NCI-H2227 treated with DMSO at 0.1 percent for 48 hours (cell line): ENCODE data around the gene WAPL.

Experiments
- DNase-seq: peaks from one replicate; lab custom pipeline; 2025; lab: John Stamatoyannopoulos, UW

Gene WAPL

DNA sequence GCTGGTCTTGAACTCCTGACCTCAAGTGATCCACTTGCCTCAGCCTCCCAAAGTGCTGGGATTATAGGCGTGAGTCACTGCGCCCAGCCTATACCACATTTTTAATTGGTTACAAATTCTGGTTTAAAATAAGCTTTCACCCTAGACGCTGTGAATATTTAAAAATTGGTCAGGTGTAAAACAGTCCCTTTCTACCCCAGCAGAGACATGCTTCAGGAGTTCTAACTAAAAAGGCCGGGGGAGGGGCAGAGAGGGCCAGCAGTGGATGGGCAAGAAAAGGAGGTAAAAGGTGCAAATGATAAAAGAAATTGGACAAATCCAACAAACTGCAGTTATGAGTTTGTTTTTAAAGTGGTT is 70.0 kb downstream of the WAPL start:
- DNase-seq: no peak

DNA sequence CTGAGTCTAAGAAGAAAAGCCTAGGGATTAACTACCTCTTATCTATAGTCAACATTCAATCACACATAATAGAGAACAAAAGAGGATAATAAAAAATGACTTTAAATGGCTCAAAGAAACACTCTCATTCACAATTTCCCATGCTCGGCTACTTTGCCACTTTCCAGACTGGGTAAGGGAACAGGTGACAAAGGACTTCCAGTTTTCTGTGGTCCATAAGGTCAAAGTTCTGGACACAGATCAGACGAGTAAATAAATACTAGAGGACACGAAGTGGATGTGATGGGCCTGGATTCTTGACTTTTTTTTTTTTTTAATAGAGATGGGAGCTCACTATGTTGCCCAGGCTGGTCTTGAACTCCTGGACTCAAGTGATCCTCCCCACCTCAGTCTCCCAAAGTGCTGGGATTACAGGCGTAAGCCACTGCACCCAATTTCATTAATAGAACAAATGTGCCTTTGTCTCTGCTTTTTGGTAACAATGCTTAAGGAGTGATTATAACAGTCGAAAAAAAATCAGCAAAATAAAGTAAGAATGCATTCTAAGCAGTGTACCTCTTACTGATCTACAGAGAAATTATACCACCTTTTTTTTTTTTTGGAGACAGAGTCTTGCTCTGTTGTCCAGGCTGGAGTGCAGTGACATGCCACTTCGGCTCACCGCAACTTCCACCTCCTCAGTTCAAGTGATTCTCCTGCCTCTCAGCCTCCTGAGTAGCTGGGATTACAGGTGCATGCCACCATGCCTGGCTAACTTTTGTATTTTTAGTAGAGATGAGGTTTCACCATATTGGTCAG is 70.6 kb downstream of the WAPL start:
- no peak for DNase-seq

DNA sequence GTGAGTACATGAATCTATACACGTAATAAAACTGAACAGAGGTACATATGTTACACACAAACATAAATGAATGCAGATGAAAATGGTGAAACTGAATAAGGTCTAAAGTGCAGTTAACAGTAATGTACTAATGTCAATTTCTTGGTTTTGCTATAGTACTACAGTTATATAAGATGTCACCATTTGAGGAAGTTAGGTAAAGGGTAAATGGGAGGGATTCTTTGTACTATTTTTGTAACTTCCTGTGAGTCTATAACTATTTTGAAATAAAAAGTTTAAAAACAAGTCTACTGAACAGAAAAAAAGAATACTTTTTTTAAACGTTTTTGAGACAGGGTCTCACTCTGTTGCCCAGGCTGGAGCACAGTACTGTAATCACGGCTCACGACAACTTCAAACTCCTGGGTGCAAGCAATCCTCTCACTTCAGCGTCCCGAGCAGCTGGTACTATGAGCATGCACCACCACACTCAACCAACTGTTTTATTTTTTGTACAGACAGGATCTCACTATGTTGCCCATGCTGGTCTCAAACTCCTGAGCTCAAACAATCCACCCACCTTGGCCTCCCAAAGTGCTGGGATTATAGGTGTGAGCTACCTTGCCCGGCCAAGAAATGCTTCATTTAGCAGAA is 71.5 kb downstream of the WAPL start:
- DNase-seq: no peak

DNA sequence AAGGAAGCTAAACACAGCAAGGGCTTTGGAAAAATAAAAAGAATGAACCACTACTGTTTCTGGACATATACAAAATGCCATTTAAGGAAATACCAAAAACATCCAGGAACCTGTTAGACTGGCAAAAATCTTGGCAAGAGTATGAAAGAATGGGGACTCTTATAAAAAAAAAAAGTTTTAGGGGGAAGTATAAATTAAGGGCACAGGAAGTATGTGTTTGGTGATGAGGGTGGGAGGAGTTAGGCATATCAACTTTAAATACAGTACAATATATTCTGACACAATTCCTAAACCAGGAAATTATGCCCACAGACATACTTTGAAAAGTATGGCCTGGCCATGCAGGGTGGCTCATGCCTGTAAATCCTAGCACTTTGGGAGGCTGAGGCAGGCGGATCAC is 74.2 kb downstream of the WAPL start:
- no peak for DNase-seq

DNA sequence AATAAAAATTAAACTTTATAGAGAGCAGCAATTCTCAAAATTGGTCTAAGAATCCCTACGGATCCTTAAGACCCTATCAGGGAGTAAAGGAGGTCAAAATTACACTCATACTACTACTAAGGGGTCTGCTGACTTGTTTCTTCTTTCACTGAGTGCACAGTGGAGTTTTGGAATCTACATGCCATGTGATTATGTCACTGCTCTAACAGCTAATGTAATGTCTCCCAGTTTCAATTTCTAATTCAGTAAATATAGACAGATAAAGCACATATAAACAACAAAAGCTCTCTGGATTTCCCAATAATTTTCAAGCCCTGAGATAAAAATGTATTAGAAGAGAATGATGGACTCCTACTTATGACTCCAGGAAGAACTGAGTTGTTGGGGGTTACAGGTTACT is 74.6 kb downstream of the WAPL start:
- DNase-seq: no peak

DNA sequence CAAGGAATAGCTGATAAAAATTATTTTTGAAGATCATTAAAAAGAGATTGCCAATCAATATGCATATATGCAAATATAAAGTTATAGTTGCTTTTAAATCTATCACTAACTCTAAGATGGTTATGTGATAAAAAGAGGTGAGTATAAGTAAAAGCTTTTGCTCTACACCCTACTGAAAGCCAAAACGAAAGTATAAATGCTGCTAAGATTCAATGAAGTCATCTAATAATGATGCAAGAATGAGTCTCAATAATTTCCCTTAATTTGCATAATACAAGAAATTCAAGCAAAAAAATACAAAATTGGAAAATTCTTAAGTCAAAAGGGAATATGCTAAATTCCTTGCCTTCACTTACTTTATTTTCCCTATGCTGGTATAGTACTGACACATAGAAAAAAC is 75.2 kb downstream of the WAPL start:
- no peak for DNase-seq

DNA sequence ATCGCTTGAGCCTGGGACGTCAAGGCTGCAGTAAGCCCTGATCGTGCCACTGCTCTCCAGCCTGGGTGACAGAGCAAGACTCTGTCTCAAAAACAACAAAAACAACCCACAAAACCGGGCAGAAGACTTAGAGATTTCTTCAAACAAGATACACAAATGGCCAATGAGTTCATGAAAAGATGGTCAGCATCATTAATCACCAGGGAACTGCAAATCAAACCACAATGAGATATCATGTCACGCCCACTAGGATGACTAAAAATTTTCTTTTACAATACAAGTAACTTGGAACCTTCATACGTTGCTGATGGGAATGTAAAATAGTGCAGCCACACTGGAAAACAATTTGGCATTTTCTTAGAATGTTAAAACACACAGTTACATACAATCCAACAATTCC is 77.7 kb downstream of the WAPL start:
- DNase-seq: no peak

DNA sequence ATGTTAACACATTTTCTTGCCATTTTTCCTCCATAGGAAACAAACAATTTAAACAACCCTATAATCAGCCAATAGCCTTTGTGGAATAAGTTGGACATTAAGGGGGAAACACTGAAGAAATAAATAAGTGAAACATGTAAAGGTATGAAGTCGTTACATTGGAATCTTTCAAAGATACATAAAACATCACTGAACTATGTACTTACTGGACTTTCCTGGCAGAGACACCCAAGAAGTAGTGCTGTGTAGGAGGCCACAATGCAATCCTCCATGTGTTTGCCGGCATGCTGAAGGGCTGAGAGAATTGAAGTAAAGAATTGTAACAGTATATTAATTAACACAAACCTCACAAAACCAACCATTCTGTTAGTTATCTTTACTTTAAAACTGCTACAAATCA is 78.5 kb downstream of the WAPL start:
- no peak for DNase-seq

DNA sequence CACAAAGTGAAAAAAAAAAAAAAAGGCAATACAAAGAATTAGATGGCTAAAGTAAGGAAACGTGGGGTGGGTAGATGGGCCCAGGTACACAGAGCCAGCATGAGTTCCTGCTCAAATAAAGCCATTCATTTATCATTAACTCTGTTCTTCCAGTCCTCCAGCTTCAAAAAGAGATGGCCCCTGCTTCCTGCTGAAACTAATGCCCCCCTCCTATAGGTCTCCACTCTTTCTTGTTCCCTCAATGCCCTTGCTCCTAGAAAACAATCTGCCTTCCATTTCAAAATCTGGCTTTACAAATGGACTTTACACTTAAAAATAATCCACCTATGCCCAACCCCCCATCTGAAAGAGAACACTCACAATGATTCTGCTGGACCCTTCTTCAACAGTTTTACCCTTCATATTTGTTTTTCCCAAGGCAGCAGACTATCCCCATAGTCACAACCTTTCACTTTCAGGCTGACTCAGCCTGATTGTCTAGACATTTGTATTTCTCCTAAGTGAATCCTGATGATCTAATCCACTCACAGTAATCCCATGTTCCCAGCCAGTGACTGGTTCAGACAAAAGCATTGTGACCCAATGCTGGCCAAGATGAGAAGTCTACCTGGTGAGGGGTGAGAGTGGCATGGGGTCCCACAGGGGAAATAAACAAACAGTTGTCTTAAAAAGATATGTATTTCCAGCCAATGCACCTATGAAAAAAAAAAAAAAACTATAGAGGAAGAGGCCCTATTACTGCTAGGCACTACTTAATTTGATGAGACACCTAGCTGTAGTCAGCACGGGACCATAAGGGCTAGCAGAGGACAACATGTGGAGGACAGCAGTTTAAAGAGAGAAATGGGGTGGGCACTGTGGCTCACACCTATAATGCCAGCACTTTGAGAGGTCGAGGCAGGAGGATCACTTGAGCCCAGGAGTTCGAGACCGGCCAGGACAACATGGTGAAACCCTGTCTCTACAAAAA is 80.4 kb downstream of the WAPL start:
- DNase-seq: no peak

DNA sequence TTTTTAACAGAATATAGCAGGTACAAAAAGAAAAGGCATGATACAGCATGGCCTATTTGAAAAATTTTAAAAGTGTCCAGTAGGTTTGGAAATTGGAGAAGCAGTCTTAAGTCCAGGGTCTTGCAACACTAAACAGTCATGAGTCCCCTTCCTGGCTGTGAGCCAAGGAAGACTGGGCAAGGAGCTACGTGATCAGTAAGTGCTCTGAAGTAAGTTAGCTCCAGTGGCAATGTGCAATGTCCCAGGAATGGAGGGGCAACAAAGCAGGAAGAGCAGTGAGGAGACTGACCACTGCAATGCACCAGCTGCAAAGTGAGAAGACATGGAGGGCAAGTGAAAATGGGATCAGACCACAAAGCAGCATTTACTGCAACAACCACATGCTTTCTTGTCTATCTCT is 82.0 kb downstream of the WAPL start:
- no peak for DNase-seq

DNA sequence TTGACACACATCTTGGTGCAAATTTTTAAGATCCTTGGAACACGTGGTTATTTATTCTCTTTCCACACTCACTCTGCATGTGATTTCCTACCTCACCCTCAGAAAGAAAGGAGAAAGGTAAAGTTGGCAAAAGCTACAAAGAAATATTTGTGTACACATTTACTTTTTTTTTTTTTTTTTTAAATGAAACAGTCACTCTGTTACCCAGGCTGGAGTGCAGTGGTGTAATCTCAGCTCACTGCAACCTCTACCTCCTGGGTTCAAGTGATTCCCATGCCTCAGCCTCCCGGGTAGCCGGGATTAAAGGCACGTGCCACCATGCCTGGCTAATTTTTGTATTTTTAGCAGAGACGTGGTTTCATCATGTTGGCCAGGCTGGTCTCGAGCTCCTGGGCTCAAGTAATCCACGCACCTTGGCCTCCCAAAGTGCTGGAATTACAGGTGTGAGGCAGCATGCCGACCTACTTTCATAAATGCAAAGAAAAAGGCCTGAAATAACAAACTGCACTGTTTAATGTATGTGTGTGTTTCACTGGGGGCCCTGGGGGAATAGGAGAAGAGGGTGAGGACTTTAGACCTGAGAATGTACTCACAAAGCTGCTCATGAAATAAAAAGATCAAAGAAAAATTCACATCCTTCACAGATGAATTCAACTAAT is 83.4 kb downstream of the WAPL start:
- DNase-seq: no peak

DNA sequence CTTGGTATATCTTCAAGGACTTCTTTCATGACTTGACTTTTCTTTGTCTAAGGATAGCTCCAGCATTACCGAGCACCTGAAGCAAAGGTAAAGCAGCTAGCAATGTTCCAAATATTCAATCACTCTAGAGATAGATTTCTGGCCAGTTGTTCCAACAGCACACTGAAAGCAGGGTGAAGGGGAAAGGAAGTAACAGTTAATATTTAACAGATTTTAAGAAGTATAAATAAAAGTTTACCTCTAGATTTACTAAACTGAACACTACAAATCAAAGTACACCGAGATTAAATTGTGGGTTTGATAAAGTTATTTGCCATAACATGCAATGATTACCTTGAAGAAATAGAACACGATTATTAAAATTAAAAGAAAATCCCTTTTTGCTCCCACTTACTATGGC is 84.1 kb downstream of the WAPL start:
- DNase-seq: no peak

DNA sequence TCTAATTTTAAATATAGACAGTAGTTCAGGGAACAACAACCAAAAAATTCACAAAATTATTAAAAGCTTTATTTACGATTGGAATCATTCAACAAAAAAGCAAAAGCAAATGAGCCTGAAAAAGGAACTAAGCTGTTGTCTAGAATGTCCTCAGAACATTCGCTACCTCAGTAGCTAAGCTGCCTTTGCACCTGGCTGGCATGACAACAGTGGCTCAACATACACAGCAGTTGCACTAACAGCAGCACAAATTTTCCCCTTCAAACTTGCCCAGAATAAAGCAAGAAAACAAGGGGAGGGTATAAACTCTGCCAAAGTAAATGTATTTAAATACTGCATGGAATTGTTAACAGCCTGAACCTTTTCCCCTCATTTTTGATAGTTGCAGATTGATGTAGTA is 84.6 kb downstream of the WAPL start:
- DNase-seq: no peak

DNA sequence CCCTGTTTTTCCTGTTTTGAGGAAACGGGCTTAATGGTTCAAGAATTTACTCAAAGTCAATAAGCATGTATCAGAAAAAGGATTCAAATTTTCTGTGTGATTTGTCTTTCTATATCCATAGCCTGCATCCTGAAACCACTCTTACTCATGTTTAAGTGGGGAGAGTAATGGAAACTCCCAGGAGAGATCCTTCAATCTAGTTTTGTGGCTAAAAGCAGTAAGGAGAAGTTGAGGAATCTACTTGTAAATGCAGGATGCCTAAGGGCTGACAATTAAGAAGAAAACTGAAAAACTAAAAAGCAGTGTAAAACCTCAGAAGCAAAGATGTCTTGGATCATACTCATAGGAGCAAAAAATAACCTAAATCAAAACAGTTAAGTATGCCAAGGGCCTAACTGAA is 86.9 kb downstream of the WAPL start:
- no peak for DNase-seq

DNA sequence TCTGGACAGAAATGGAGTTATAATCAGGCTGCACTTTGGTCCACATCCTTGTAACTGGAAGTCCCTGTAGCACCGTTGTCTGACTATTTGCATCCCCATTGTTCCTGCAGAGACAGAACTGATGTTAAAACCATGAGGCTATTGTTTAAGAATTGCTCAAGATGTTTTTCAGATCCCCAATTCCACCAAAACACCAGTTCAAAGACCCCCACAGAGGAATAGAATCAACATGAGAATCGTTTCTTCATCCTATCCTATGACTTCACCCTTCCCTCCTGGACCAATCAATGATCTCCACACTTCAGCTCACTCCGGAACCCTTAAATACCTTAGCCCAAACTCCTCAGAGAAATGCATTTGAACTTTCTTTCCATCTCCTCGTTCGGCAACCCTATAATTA is 97.9 kb downstream of the WAPL start:
- DNase-seq: no peak

DNA sequence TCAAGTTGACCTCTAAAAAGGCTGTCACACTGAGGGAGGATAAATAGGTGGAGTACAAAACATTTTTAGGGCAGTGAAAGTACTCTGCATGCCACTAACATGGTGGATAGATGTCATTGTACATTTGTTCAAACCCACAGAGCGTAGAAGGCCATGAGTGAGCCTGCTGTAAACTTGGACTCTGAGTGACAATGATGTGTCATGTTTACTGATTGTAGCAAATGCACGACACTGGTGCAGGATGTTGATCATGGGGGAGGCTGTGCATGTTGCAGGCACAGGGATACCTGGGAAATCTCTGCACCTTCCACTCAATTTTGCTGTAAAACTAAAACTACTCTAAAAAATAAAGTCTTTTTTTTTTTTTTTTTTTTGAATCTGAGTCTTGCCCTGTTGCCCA is 102.5 kb downstream of the WAPL start:
- DNase-seq: no peak

DNA sequence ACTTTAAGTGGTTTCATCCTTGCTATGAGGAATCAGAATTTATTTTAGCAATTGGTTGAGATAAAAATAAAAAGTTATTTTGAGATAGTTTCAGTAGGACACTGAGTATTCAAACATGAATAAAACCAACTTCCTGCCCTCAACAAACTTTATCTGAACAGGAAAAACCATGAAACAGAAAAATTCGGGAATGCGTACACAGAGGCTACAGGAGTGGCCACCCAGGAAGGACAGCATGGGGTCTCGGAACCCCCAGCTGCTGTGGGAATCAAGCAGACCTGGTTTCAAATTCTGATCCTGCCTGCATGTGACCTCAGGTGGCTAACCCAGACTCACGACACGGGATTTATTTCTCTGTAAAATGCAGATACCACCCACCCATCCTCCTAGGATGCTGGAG is 106.0 kb downstream of the WAPL start:
- no peak for DNase-seq

DNA sequence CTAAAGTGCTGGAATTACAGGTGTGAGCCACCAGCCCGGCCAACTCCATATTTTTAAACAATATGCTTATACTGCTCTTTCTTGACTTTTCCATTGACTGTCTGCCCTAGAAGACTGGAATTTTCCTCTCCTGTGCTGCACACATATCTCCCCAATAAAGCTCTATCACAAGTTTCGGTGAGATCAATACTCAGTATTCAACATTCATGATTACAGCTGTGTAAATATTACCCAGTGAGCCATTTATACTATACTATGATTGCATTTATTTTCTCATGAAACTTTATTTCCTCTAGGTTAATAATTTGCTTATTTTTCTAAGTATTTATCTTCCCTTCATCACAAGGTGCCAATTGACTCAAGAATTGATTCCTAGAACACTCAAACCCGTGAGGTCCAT is 106.5 kb downstream of the WAPL start:
- no peak for DNase-seq

DNA sequence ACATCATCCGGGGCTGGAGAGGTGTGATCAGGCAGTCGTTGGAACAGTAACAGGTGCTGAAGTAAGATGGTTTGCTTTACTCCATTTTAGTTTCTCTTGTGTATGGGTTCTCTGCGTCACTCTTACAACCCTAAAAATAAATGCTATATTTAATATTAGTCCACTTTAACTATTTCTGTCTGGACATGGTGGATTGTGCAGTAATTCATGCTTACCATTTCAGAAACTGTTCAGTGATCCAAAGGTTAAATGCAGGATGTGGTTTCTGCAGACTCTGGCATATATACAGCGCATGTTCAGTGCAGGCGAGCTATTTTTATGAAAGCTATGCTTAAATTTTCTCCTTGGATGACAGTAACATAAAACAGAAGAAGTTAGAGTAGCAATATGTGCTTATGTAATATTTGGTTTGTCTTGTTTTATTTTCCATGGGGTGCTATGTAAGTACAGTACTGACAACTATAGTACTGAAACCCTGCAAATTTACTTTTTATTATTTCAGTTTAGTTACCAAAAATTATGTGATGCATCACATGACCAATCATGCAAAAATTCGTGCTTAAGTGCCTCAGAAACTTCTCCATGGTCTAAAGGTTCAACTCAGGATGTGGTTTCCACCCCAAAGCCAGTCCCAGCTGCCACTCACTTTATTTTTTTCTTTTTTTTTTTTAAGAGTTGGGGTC is 108.4 kb downstream of the WAPL start:
- DNase-seq: no peak

DNA sequence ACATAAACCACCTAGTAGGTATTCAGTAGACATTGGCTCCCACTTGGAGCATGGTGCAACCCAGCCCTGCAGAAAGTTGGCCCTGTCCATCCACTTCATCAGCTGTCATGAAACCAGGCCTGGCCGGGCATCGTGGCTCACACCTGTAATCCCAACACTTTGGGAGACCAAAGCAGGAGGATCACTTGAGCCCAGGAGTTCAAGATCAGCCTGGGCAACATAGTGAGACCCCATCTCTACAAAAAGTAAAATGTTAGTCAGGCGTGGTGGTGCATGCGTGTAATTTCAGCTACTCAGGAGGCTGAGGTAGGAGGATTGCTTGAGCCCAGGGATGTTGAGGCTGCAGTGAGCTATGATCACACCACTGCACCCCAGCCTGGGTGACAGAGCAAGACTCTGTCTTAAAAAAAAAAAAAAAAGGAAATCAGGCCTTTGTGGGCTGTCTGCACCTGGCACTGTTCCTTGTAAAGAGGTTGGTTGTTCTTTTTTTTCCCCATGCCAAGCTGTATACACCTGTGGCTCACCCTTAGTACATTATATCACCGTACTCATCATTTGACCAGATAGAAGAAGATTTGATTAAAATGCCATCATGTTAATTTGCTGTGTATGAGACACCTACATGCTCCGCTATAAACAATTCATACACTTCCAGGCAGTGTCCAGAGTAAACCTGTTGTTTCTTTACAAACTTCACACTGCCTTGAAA is 109.6 kb downstream of the WAPL start:
- DNase-seq: no peak

DNA sequence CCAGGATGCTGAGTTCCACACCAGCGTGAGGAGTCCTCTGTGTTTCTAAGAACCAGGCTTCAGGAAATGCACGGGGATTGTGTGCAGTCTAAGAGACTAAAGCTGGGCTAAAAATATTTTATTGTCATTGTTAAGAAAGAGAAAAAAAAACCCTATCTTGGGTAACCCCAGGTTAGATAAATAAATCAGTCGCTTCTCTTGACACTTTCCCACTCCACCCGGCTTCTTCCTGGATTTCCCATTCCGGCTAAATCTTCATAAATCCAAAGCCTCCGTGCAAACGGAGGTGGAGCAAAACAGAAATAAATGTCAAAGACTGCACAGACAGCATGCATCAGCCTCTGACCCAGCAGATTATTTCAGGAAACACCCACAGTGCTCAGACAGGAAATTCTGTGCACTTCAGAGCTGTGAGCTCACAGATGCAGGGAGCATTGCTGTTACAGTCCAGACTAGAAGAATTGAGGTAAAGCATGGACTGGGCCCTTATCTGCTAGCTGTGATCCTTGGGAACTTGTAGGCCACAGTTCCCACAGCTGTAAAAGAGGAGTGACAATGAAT is 110.2 kb downstream of the WAPL start:
- no peak for DNase-seq
